Endothelial cell of umbilical vein (primary cell): Measurements from ENCODE around the gene PARD3B. TPM values are rescaled to one million over a fixed set of nuclear protein-coding genes. Genes with fewer than 3 reads are reported as not detected.

ENCODE experiments used
- BruUV-seq: library from RNA; stranded (reverse); fragments of 400-500 nt; replicated peaks from 2 replicates; lab custom pipeline; 2021; lab: Mats Ljungman, UMichigan
- CTCF ChIA-PET: fragments of 300-600, 350-600 bp; sonication (Branson Sonifier 250); formaldehyde crosslinking; loops from one replicate; lab custom pipeline; 2021; ENCODE audit warnings: antibody characterized with exemption, inconsistent platforms; lab: Charles Lee
- POLR2A ChIA-PET: fragments of 300-600, 350-600 bp; sonication (Branson Sonifier 250); formaldehyde crosslinking; loops from one replicate; lab custom pipeline; 2021; ENCODE audit warnings: antibody characterized with exemption, inconsistent platforms; lab: Charles Lee
- DNase-seq: peaks from one replicate; pipeline ENCODE4 v3.0.0-alpha.2; 2011; ENCODE audit warnings: low read depth, low spot score
- FAIRE-seq: peaks from 2 replicates; lab custom pipeline; 2011; peaks lifted over from hg19 to GRCh38; lab: Jason Lieb, UNC
- H2AFZ ChIP-seq: 2 replicates; pipeline ENCODE4 v1.6.0; 2012; ENCODE audit warnings: low read depth, low read length, control low read depth, inconsistent platforms
- H3K27ac ChIP-seq: 2 replicates; pipeline ENCODE4 v1.5.1; 2011; ENCODE audit warnings: low read depth, mild to moderate bottlenecking, control low read depth, low read length, moderate library complexity; ENCODE audit not compliant: insufficient read depth
- H3K27me3 ChIP-seq, 2 experiments: 2 replicates each; pipeline versions ENCODE4 v1.6.0 to v1.6.1; 2011; ENCODE audit warnings: low read length in 2 of 2, mixed read lengths in 1 of 2; ENCODE audit not compliant: control insufficient read depth in 2 of 2, insufficient read depth in 2 of 2
- H3K36me3 ChIP-seq, 2 experiments: 2 replicates in 1 of 2; 3 replicates in 1 of 2; pipeline ENCODE4 v1.5.1; 2011; ENCODE audit warnings: low read length in 2 of 2, mild to moderate bottlenecking in 1 of 2, moderate library complexity in 1 of 2; ENCODE audit not compliant: control insufficient read depth in 2 of 2, insufficient read depth in 2 of 2; ENCODE audit errors: extremely low read depth in 1 of 2
- H3K4me1 ChIP-seq: 3 replicates; pipeline ENCODE4 v1.5.1; 2011; ENCODE audit warnings: mild to moderate bottlenecking, low read length; ENCODE audit not compliant: control insufficient read depth, insufficient read depth; ENCODE audit errors: extremely low read depth
- H3K4me2 ChIP-seq: 2 replicates; pipeline ENCODE4 v1.6.1; 2011; ENCODE audit warnings: low read length, control low read depth, mixed read lengths; ENCODE audit not compliant: insufficient read depth
- H3K4me3 ChIP-seq, 3 experiments: fragments of 200-600 bp in 1 of 3; sonication (generic), shearing (Covaris generic) in 1 of 3; replicated peaks in 1 of 3; 2 replicates each; pipeline ENCODE4 v1.5.1; 2011 to 2016; ENCODE audit warnings: control low read depth in 3 of 3, low read length in 3 of 3, mild to moderate bottlenecking in 2 of 3, inconsistent platforms in 1 of 3, low read depth in 1 of 3, moderate library complexity in 1 of 3; ENCODE audit not compliant: insufficient read depth in 1 of 3
- H3K79me2 ChIP-seq: 2 replicates; pipeline ENCODE4 v1.6.0; 2012; ENCODE audit warnings: low read length, inconsistent platforms; ENCODE audit not compliant: control insufficient read depth, insufficient read depth
- H3K9ac ChIP-seq: replicated peaks from 2 replicates; pipeline ENCODE3; 2011; ENCODE audit warnings: low read length, control low read depth; ENCODE audit not compliant: insufficient read depth; ENCODE audit errors: extremely low read depth
- H3K9me1 ChIP-seq: replicated peaks from 3 replicates; pipeline ENCODE4 v1.6.0; 2011; ENCODE audit warnings: mild to moderate bottlenecking, low read length; ENCODE audit not compliant: control insufficient read depth, insufficient read depth; ENCODE audit errors: extremely low read depth
- H3K9me3 ChIP-seq: replicated peaks from 2 replicates; pipeline ENCODE4 v1.5.1; 2012; ENCODE audit warnings: low read length, inconsistent platforms; ENCODE audit not compliant: control insufficient read depth, insufficient read depth
- H4K20me1 ChIP-seq: replicated peaks from 2 replicates; pipeline ENCODE3; 2011; ENCODE audit warnings: mild to moderate bottlenecking, low read length; ENCODE audit not compliant: control insufficient read depth, insufficient read depth; ENCODE audit errors: extremely low read depth
- CTCF ChIP-seq, 2 donors: IDR thresholded peaks; 1 replicate in 1 of 2; 2 replicates in 1 of 2; pipeline ENCODE4 v1.5.1; 2011; ENCODE audit warnings: low read length in 2 of 2, mild to moderate bottlenecking in 2 of 2, moderate library complexity in 2 of 2, control low read depth in 1 of 2, inconsistent platforms in 1 of 2, low read depth in 1 of 2; ENCODE audit not compliant: insufficient read depth in 1 of 2; ENCODE audit errors: extremely low read depth in 1 of 2
- EZH2 ChIP-seq: IDR thresholded peaks from 2 replicates; pipeline ENCODE4 v1.6.1; 2012; ENCODE audit warnings: borderline replicate concordance, low read depth, mild to moderate bottlenecking, moderate library complexity, low read length, inconsistent platforms; ENCODE audit not compliant: severe bottlenecking
- GATA2 ChIP-seq: IDR thresholded peaks from 2 replicates; pipeline ENCODE4 v1.7.0; 2011; ENCODE audit warnings: low read depth, mild to moderate bottlenecking, moderate library complexity, mixed read lengths, low read length; ENCODE audit not compliant: insufficient read length, insufficient read depth
- JUN ChIP-seq: IDR thresholded peaks from 2 replicates; pipeline ENCODE4 v1.6.1; 2011; ENCODE audit warnings: borderline replicate concordance, low read depth; ENCODE audit not compliant: insufficient read length, insufficient read depth
- MAX ChIP-seq: IDR thresholded peaks from 2 replicates; pipeline ENCODE4 v1.6.1; 2011; ENCODE audit not compliant: insufficient read depth, insufficient read length
- MYC ChIP-seq: IDR thresholded peaks from one replicate; pipeline ENCODE4 v1.6.1; 2011; ENCODE audit warnings: mild to moderate bottlenecking, low read depth, low read length
- POLR2A ChIP-seq: IDR thresholded peaks from 2 replicates; pipeline ENCODE4 v1.6.1; 2012; ENCODE audit warnings: low read depth, mild to moderate bottlenecking, control low read depth, low read length
- POLR2AphosphoS5 ChIP-seq: IDR thresholded peaks from 2 replicates; pipeline ENCODE4 v1.6.1; 2012; ENCODE audit warnings: low read depth, mild to moderate bottlenecking, control low read depth, low read length, moderate library complexity; ENCODE audit not compliant: insufficient read depth
- dilution Hi-C: fragments of 300-500 bp; cut with MboI; formaldehyde crosslinking; loops from one replicate; pipeline ENCODE4 v1.15.0; 2019; ENCODE audit warnings: low sequenced_read_pairs; ENCODE audit not compliant: extremely low pct_ligation_motif_present
- intact Hi-C: fragments of 100-400 bp; cut with micrococcal nuclease; formaldehyde crosslinking; loops from one replicate; pipeline ENCODE4 v1.10.0; 2022
- polyA plus RNA-seq, 4 experiments: library from polyadenylated mRNA; depleted of rRNA in 3 of 4; stranded (reverse) in 3 of 4; unstranded in 1 of 4; fragments of >200 nt; gene quantifications; 2 replicates each; pipeline versions ENCODE4 v1.2.1 to v1.2.3, GENCODE V29; 2011 to 2012; ENCODE audit warnings: missing spikeins in 1 of 4
- total RNA-seq: library from RNA; stranded (reverse); gene quantifications from 2 replicates; pipeline ENCODE4 v1.2.3, GENCODE V29; 2021

Gene PARD3B
- total and polyA plus RNA-seq, 2 donors (not counting 3 experiments of a cell fraction or from before 2014, with no cell fraction given) = 2.2 to 30.9 TPM

DNA sequence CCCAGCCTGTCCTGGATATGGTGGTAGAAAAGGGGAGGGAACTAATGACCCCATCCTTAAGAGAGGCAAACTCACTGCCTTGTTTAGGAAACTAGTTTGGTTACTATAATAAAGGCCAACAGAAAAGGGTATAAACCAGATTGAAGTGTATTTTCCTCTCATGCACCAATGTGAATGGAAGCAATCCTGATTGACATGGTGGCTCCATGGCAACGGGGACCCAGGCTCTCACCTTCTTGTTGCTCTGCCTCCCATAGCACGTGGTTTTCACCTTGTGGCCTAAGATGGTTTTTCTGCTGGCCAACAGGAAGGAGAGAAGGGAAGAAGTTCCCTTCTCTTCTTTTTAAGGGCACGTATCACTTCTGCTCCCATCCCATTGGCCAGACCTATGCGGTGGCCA is 1069.7 kb downstream of the PARD3B start:
- no TSS peak for BruUV-seq
- H3K27me3 ChIP-seq = no peaks in the 10 kb centered on the region
- no peak overlapping the region for H2AFZ ChIP-seq
- intact Hi-C loops (no loop called here), dilution Hi-C loops (no loop called here)
- no peaks in the 10 kb centered on the region for H3K79me2 ChIP-seq
- H3K4me2 ChIP-seq = no peak overlapping the region
- H3K27ac ChIP-seq = no peak overlapping the region
- CTCF ChIA-PET = no interaction called here
- H4K20me1 ChIP-seq = no peaks in the 10 kb centered on the region
- H3K4me1 ChIP-seq = no peaks in the 10 kb centered on the region
- POLR2A ChIA-PET = no interaction called here
- no peaks in the 10 kb centered on the region for H3K36me3 ChIP-seq
- H3K9me1 ChIP-seq = no peaks in the 10 kb centered on the region
- no peak for FAIRE-seq
- TF ChIP-seq JUN = no peak
- no peak for TF ChIP-seq POLR2AphosphoS5
- no peak for TF ChIP-seq MYC
- TF ChIP-seq EZH2 = no peak
- TF ChIP-seq GATA2 = no peak
- TF ChIP-seq CTCF (IDR thresholded peaks at IDR 0.05; ENCODE audit: extremely low read depth in 1 of 2, insufficient read depth in 1 of 2, low read depth in 1 of 2, low read length in 2 of 2) = no peak
- no peak for TF ChIP-seq MAX
- no peak for TF ChIP-seq POLR2A
- H3K9ac ChIP-seq = no peak overlapping the region
- H3K4me3 ChIP-seq = no peak overlapping the region
- no peak for DNase-seq
- no peaks in the 10 kb centered on the region for H3K9me3 ChIP-seq
